Parathyroid adenoma (tissue), 2 donors: Measurements from ENCODE around the gene CEP350.

Experiments
- H2AFZ ChIP-seq: fragments of 300-600 bp; sonication (generic); one replicate; pipeline ENCODE4 v1.7.0; 2017; ENCODE audit warnings: antibody characterized with exemption, mild to moderate bottlenecking
- H3K27ac ChIP-seq: fragments of 300-600 bp; sonication (generic); one replicate; pipeline ENCODE4 v1.7.0; 2017
- H3K27me3 ChIP-seq: fragments of 300-600 bp; sonication (generic); one replicate; pipeline ENCODE4 v1.7.0; 2017; ENCODE audit warnings: low read length; ENCODE audit not compliant: control insufficient read depth, insufficient read depth
- H3K36me3 ChIP-seq: fragments of 300-600 bp; sonication (generic); one replicate; pipeline ENCODE4 v1.7.0; 2017; ENCODE audit warnings: low read length; ENCODE audit not compliant: control insufficient read depth, insufficient read depth
- H3K4me1 ChIP-seq: fragments of 300-600 bp; sonication (generic); one replicate; pipeline ENCODE4 v1.7.0; 2017; ENCODE audit warnings: control low read depth
- H3K4me2 ChIP-seq: fragments of 300-600 bp; sonication (generic); one replicate; pipeline ENCODE4 v1.7.0; 2017; ENCODE audit warnings: low read length
- H3K4me3 ChIP-seq: fragments of 300-600 bp; sonication (generic); one replicate; pipeline ENCODE4 v1.7.0; 2017; ENCODE audit warnings: low read depth, low read length
- H3K79me2 ChIP-seq: fragments of 300-600 bp; sonication (generic); one replicate; pipeline ENCODE4 v1.7.0; 2017; ENCODE audit warnings: control low read depth
- H3K9ac ChIP-seq: fragments of 300-600 bp; sonication (generic); one replicate; pipeline ENCODE4 v1.7.0; 2017; ENCODE audit warnings: mild to moderate bottlenecking
- H3K9me3 ChIP-seq: fragments of 300-600 bp; sonication (generic); one replicate; pipeline ENCODE4 v1.7.0; 2017; ENCODE audit warnings: low read length; ENCODE audit not compliant: control insufficient read depth
- CTCF ChIP-seq: fragments of 300-600 bp; sonication (generic); IDR thresholded peaks from one replicate; pipeline ENCODE4 v1.7.0; 2017; ENCODE audit warnings: antibody characterized with exemption, mild to moderate bottlenecking
- donor health status: primary hyperparathyroidism.

CEP350 gene

GRCh38 chr1:179984942-179985341, 30.3 kb downstream of the CEP350 start:
- peaks cover 7% of the 10 kb centered on the region for H3K79me2 ChIP-seq
- H3K27ac ChIP-seq, result no peak overlapping the region
- no peak overlapping the region for H3K4me3 ChIP-seq
- no peak for TF ChIP-seq CTCF
- no peaks in the 10 kb centered on the region for H3K27me3 ChIP-seq
- H3K9me3 ChIP-seq, result no peaks in the 10 kb centered on the region
- no peak overlapping the region for H2AFZ ChIP-seq
- H3K9ac ChIP-seq, result no peak overlapping the region
- H3K4me2 ChIP-seq, result no peak overlapping the region
- no peaks in the 10 kb centered on the region for H3K4me1 ChIP-seq
- H3K36me3 ChIP-seq, result no peaks in the 10 kb centered on the region

DNA sequence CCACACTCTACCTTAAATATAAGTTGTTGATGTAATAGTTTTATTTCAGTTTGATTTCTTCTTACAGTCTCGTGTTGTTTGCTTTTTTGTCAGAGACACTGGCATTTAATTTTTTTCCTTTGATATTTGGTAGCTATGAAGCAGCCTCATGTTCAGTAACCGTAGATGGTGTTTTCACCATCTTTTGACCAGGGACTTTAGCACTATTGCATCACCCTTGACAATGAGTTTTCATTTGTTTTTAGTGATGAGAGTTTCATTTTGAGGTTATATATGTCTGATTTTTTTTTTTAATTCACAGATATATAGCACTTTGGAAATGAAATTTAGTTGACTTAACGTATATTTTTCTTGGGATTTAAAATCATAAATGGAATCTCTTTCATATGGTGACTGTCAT, 36.2 kb downstream of the CEP350 start:
- H3K79me2 ChIP-seq, result no peaks in the 10 kb centered on the region
- no peak overlapping the region for H3K27ac ChIP-seq
- H3K4me3 ChIP-seq, result no peak overlapping the region
- H3K9ac ChIP-seq, result no peak overlapping the region
- H3K4me2 ChIP-seq, result no peak overlapping the region
- no peak for TF ChIP-seq CTCF
- no peaks in the 10 kb centered on the region for H3K27me3 ChIP-seq
- no peak overlapping the region for H2AFZ ChIP-seq
- H3K9me3 ChIP-seq, result no peaks in the 10 kb centered on the region
- H3K4me1 ChIP-seq, result no peaks in the 10 kb centered on the region
- no peaks in the 10 kb centered on the region for H3K36me3 ChIP-seq

GRCh38 chr1:179995576-179995975, 41.0 kb downstream of the CEP350 start:
- no peaks in the 10 kb centered on the region for H3K36me3 ChIP-seq
- TF ChIP-seq CTCF, result no peak

GRCh38 chr1:179996099-179996498, 41.5 kb downstream of the CEP350 start:
- Histone ChIP-seq H3K9ac (no peak overlapping the region), H3K27ac (no peak overlapping the region), H3K36me3 (no peaks in the 10 kb centered on the region)

More at GRCh38 chr1:179995576-179995975, 41.0 kb downstream of the CEP350 start:
- H3K79me2 ChIP-seq, result peaks cover 2% of the 10 kb centered on the region
- no peak overlapping the region for H2AFZ ChIP-seq
- no peak overlapping the region for H3K9ac ChIP-seq
- H3K4me1 ChIP-seq, result no peaks in the 10 kb centered on the region
- H3K9me3 ChIP-seq, result no peaks in the 10 kb centered on the region
- no peaks in the 10 kb centered on the region for H3K27me3 ChIP-seq
- no peak overlapping the region for H3K27ac ChIP-seq
- no peak overlapping the region for H3K4me2 ChIP-seq
- no peak overlapping the region for H3K4me3 ChIP-seq

More at GRCh38 chr1:179996099-179996498, 41.5 kb downstream of the CEP350 start:
- Histone ChIP-seq H3K4me3 (no peak overlapping the region), H3K79me2 (peaks cover 3% of the 10 kb centered on the region), H3K9me3 (no peaks in the 10 kb centered on the region), H2AFZ (no peak overlapping the region), H3K4me1 (no peaks in the 10 kb centered on the region), H3K27me3 (no peaks in the 10 kb centered on the region), H3K4me2 (no peak overlapping the region)
- TF ChIP-seq CTCF, result no peak
